GM12878 (cell line): ENCODE data around the gene EIF2B4. TPM values are rescaled to one million over a fixed set of nuclear protein-coding genes. Genes with fewer than 3 reads are reported as not detected.

Experiments used
- ASH2L ChIP-seq: fragments of 300-600, 200-600 bp; sonication (generic); IDR thresholded peaks from 2 replicates; pipeline ENCODE4 v1.6.1; 2017; ENCODE audit warnings: low read depth, mild to moderate bottlenecking, borderline replicate concordance
- ATF7 ChIP-seq: fragments of 450-650 bp; IDR thresholded peaks from 2 replicates; pipeline ENCODE4 v1.6.1; 2016; ENCODE audit warnings: low read depth, mild to moderate bottlenecking
- BHLHE40 ChIP-seq, 2 experiments: fragments of 450-650 bp in 1 of 2; IDR thresholded peaks; 2 replicates each; pipeline ENCODE4 v1.6.1; 2011 to 2017; ENCODE audit warnings: low read depth in 2 of 2, borderline replicate concordance in 1 of 2, improper control_type of control experiment in 1 of 2, low read length in 1 of 2, mild to moderate bottlenecking in 1 of 2
- CBX3 ChIP-seq: fragments of 200-600 bp; sonication (generic); IDR thresholded peaks from 2 replicates; pipeline ENCODE4 v1.6.1; 2016; ENCODE audit warnings: low read depth, borderline replicate concordance
- E2F4 ChIP-seq: IDR thresholded peaks from 2 replicates; pipeline ENCODE4 v1.6.1; 2012; ENCODE audit warnings: low read depth, low read length, improper control_type of control experiment
- EP300 ChIP-seq, 2 experiments: fragments of 150-350 bp in 1 of 2; IDR thresholded peaks; 2 replicates each; pipeline ENCODE4 v1.6.1; 2011 to 2012; ENCODE audit warnings: low read depth in 2 of 2, low read length in 2 of 2, borderline replicate concordance in 1 of 2, improper control_type of control experiment in 1 of 2, inconsistent platforms in 1 of 2; ENCODE audit not compliant: control insufficient read depth in 1 of 2
- FOXK2 ChIP-seq: fragments of 450-650 bp; IDR thresholded peaks from 2 replicates; pipeline ENCODE4 v1.6.1; 2017; ENCODE audit warnings: mild to moderate bottlenecking, moderate library complexity
- LARP7 ChIP-seq: fragments of 450-650 bp; IDR thresholded peaks from 2 replicates; pipeline ENCODE4 v1.6.1; 2017; ENCODE audit warnings: mild to moderate bottlenecking
- MEF2A ChIP-seq: IDR thresholded peaks from 2 replicates; pipeline ENCODE4 v1.6.1; 2011; ENCODE audit warnings: low read depth, mild to moderate bottlenecking, low read length, moderate library complexity; ENCODE audit not compliant: insufficient read depth
- NBN ChIP-seq: fragments of 450-650 bp; IDR thresholded peaks from 2 replicates; pipeline ENCODE4 v1.6.1; 2016
- PAX5 ChIP-seq: IDR thresholded peaks from 2 replicates; pipeline ENCODE4 v1.6.1; 2011; ENCODE audit warnings: low read depth, low read length, borderline replicate concordance
- PAX8 ChIP-seq: fragments of 450-650 bp; IDR thresholded peaks from 2 replicates; pipeline ENCODE4 v1.6.1; 2017; ENCODE audit warnings: mild to moderate bottlenecking, moderate library complexity
- PBX3 ChIP-seq: IDR thresholded peaks from 2 replicates; pipeline ENCODE4 v1.6.1; 2011; ENCODE audit warnings: mild to moderate bottlenecking, low read depth, low read length, moderate library complexity; ENCODE audit not compliant: insufficient replicate concordance
- RAD21 ChIP-seq: IDR thresholded peaks from 2 replicates; pipeline ENCODE4 v1.6.1; 2011; ENCODE audit warnings: mild to moderate bottlenecking, low read depth, low read length, moderate library complexity; ENCODE audit not compliant: insufficient read depth
- SIN3A ChIP-seq: IDR thresholded peaks from 2 replicates; pipeline ENCODE4 v1.6.1; 2012; ENCODE audit warnings: low read depth, low read length, improper control_type of control experiment
- TCF3 ChIP-seq: IDR thresholded peaks from 2 replicates; pipeline ENCODE4 v1.6.1; 2012; ENCODE audit warnings: low read depth, mild to moderate bottlenecking, low read length, borderline replicate concordance; ENCODE audit not compliant: insufficient read depth
- TCF7 ChIP-seq: IDR thresholded peaks from 2 replicates; pipeline ENCODE4 v1.6.1; 2014; ENCODE audit warnings: antibody characterized with exemption, borderline replicate concordance
- ZBTB4 ChIP-seq: fragments of 450-650 bp; formaldehyde crosslinking; IDR thresholded peaks from 2 replicates; pipeline ENCODE4 v1.4.0; 2022; ENCODE audit warnings: mild to moderate bottlenecking, moderate library complexity
- ZNF592 ChIP-seq: fragments of 450-650 bp; IDR thresholded peaks from 2 replicates; pipeline ENCODE4 v1.6.1; 2017; ENCODE audit warnings: mild to moderate bottlenecking, moderate library complexity
- ZSCAN29 ChIP-seq: fragments of 450-650 bp; IDR thresholded peaks from 2 replicates; pipeline ENCODE4 v1.6.1; 2017; ENCODE audit warnings: mild to moderate bottlenecking, moderate library complexity
- polyA plus RNA-seq, 11 experiments: library from polyadenylated mRNA; depleted of rRNA in 4 of 11; unstranded in 6 of 11; stranded (reverse) in 5 of 11; fragments of >200 nt; fragmentation: Nextera tagmentation in 4 of 11; fragmentation: Illumina TruSeq in 1 of 11; extraction: Ambion mirVana in 4 of 11; extraction: Trizol in 1 of 11; gene quantifications; 1 replicate in 1 of 11; 2 replicates in 10 of 11; pipeline versions ENCODE4 v1.2.1 to v1.2.3, GENCODE V29; 2011 to 2016; ENCODE audit warnings: inconsistent platforms in 2 of 11, missing spikeins in 2 of 11, low read depth in 1 of 11
- total RNA-seq, 4 experiments: library from RNA; depleted of rRNA in 3 of 4; stranded (reverse); fragments of >200 nt in 3 of 4; fragmentation: Illumina TruSeq in 1 of 4; extraction: Trizol in 1 of 4; gene quantifications; 2 replicates each; pipeline versions ENCODE4 v1.2.1 to v1.2.3, GENCODE V29; 2013 to 2021

EIF2B4 gene
- total and polyA plus RNA-seq, 10 of the 15 experiments (the other 5 are each of a cell fraction or from before 2014, with no cell fraction given) = 13.4 to 53.9 (median 27.5) TPM

GRCh38 chr2:27409321-27410073 lies 39.4 kb upstream of the EIF2B4 start, which contains the start of gene PPM1G (continued):
- TF ChIP-seq ZBTB4 = no peak
- no peak; the same call in 1 of the 2 replicates for TF ChIP-seq ASH2L
- TF ChIP-seq RAD21 = no peak
- TF ChIP-seq SIN3A = peak; percentile 82; the same call in 1 of the 2 replicates
- TF ChIP-seq FOXK2 = no peak
- no peak for TF ChIP-seq CBX3
- no peak for TF ChIP-seq MEF2A
- TF ChIP-seq ATF7 = no peak
- peak; percentile 90 for TF ChIP-seq LARP7
- TF ChIP-seq ZNF592 = no peak
- peak; percentile 78 for TF ChIP-seq NBN
- no peak for TF ChIP-seq E2F4
- TF ChIP-seq TCF3 = 0 out of 2 replicates have a peak, but pooled peaks have one; percentile 69
- no peak for TF ChIP-seq PBX3
- 0 out of 2 replicates have a peak, but pooled peaks have one; percentile 0 for TF ChIP-seq PAX5
- TF ChIP-seq BHLHE40 (IDR thresholded peaks at IDR 0.05; ENCODE audit: borderline replicate concordance in 1 of 2, low read depth in 2 of 2, low read length in 1 of 2) = peak in 1 of 2 experiments; percentile 49; a peak in 1 of 4 replicates
- no peak for TF ChIP-seq PAX8
- TF ChIP-seq EP300 (IDR thresholded peaks at IDR 0.05; ENCODE audit: borderline replicate concordance in 1 of 2, control insufficient read depth in 1 of 2, low read depth in 2 of 2, low read length in 2 of 2) = no peak
- TF ChIP-seq ZSCAN29 = no peak
- TF ChIP-seq TCF7 = no peak
